ENCODE results near the gene LGALS3BP. TPM values are rescaled to one million over a fixed set of nuclear protein-coding genes. Genes with fewer than 3 reads are reported as not detected.
A peak's percentile ranks its signal among the peaks of the same experiment; 100 is the strongest.

The LGALS3BP gene
- total RNA-seq, 1 experiment from 2014 or later: 389 TPM

DNA sequence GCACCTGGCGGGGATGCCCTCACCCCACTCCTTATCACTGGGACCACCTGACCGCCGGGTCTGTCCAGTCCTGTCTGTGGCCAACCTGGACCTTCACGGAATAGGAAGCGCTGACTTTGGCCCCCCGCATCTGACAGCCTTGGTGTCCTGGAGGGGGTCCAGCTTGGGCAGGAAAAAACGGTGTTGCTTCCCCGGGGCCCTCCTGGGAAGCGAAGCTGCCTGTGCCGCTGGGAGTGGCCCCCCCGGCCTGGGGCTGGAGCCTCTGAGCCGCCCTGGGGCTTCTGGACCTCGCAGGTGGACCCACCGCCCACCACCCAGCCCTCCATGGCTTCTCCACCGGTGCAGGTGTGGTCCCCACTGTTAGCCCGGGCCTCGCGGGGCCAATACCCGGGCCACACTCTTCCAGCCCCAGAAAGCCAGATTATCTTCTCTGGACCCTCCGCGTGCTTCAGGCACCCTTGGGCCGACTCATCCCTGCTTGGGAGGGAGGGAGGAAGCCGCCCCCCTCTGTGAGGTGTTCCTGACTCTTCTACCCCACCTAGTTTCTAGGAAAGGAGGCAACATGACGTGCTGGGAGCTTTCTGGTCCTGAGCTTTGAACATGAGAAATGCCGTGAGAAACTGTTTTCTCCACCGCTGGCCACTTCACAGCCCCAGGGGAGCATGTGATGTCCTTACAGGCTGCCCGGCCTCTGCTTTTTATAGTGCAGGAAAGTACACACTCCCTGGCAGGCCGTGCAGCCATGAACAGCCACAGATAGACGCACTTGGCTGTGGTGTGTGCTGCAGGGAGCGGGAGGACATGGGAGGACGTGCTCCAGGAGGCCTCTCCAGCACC lies 45.4 kb upstream of the LGALS3BP start:
- Histone ChIP-seq H2AFZ (ENCODE audit: low read depth, low read length, poor library complexity, severe bottlenecking) (no peak overlapping the region), H3K9ac (ENCODE audit: low read length) (peak overlapping the region; percentile 60), H3K36me3 (ENCODE audit: control insufficient read depth in 1 of 2, insufficient read depth in 2 of 2, low read length in 2 of 2) (no peaks in the 10 kb centered on the region), H3K4me2 (ENCODE audit: low read length) (peak overlapping the region; percentile 82), H3K27ac (ENCODE audit: low read depth, low read length) (peak overlapping the region; percentile 29; the same call in 1 of the 2 replicates), H3K79me2 (ENCODE audit: insufficient read depth, low read length) (no peaks in the 10 kb centered on the region), H3K27me3 (ENCODE audit: insufficient read depth, low read length) (no peaks in the 10 kb centered on the region), H3K9me3 (ENCODE audit: control insufficient read depth in 1 of 2, insufficient read depth in 1 of 2, low read depth in 1 of 2, low read length in 2 of 2) (no peaks in the 10 kb centered on the region), H3K9me2 (ENCODE audit: insufficient read depth) (no peaks in the 10 kb centered on the region), H3K4me3 (replicated peaks in 1 of 2; ENCODE audit: low read depth in 1 of 2, low read length in 2 of 2) (peak overlapping the region; percentile 47 to 61), H3K4me1 (ENCODE audit: control insufficient read depth in 1 of 2, insufficient read depth in 2 of 2, low read length in 2 of 2) (peaks cover 45 to 59% of the 10 kb centered on the region in 2 experiments), H4K20me1 (ENCODE audit: insufficient read depth) (no peaks in the 10 kb centered on the region)
- ChIA-PET CTCF (no interaction called here), RAD21 (ENCODE audit: low non-redundant PET in 1 of 2, low total read pairs in 2 of 2, uncharacterized antibody in 2 of 2, unreplicated experiment in 2 of 2) (no interaction called here), POLR2A (interaction anchor here (1.6 kb wide), 1 partner anchor 15 kb away, joined by 7 read pairs; the partner anchor contains the start of gene CANT1)
- TF ChIP-seq ZBTB33 (IDR thresholded peaks at IDR 0.05; ENCODE audit: extremely low read depth, insufficient replicate concordance, low read length): no peak
- ATAC-seq (no peak), DNase-seq (ENCODE audit: low read depth, low spot score) (no peak)
- intact Hi-C loops (cut with micrococcal nuclease): no loop called here
- TSS peak; percentile 69 for BruUV-seq (replicated peaks)

GRCh38 chr17:79023886-79024771 lies 44.4 kb upstream of the LGALS3BP start, which contains the start of gene C1QTNF1:
Gene C1QTNF1 (plus strand): TSS chr17:79024169. CDS start chr17:79043969, 19,800 bp downstream.
- peak within 1 kb of the TSS; percentile 60 for H3K9ac ChIP-seq (ENCODE audit: low read length)

More at GRCh38 chr17:79023886-79024771, 44.4 kb upstream of the LGALS3BP start, which contains the start of gene C1QTNF1:
- Histone ChIP-seq H3K4me1 (ENCODE audit: control insufficient read depth in 1 of 2, insufficient read depth in 2 of 2, low read length in 2 of 2) (peaks cover 44 to 57% of the 10 kb centered on the region in 2 experiments), H3K9me3 (ENCODE audit: control insufficient read depth in 1 of 2, insufficient read depth in 1 of 2, low read depth in 1 of 2, low read length in 2 of 2) (no peaks in the 10 kb centered on the region), H3K9me2 (ENCODE audit: insufficient read depth) (no peaks in the 10 kb centered on the region), H3K36me3 (ENCODE audit: control insufficient read depth in 1 of 2, insufficient read depth in 2 of 2, low read length in 2 of 2) (no peaks in the 10 kb centered on the region), H2AFZ (ENCODE audit: low read depth, low read length, poor library complexity, severe bottlenecking) (peak within 1 kb of the TSS; percentile 53), H3K4me2 (ENCODE audit: low read length) (peak within 1 kb of the TSS; percentile 82), H3K27me3 (ENCODE audit: insufficient read depth, low read length) (no peaks in the 10 kb centered on the region), H3K79me2 (ENCODE audit: insufficient read depth, low read length) (no peaks in the 10 kb centered on the region), H3K4me3 (replicated peaks in 1 of 2; ENCODE audit: low read depth in 1 of 2, low read length in 2 of 2) (peak within 1 kb of the TSS; percentile 47 to 61), H4K20me1 (ENCODE audit: insufficient read depth) (no peaks in the 10 kb centered on the region), H3K27ac (ENCODE audit: low read depth, low read length) (peak within 1 kb of the TSS; percentile 29; the same call in 1 of the 2 replicates)
- ChIA-PET POLR2A (no interaction called here), RAD21 (ENCODE audit: low non-redundant PET in 1 of 2, low total read pairs in 2 of 2, uncharacterized antibody in 2 of 2, unreplicated experiment in 2 of 2) (no interaction called here), CTCF (no interaction called here)
- intact Hi-C loops (cut with micrococcal nuclease): no loop called here
- DNase-seq (ENCODE audit: low read depth, low spot score): no peak
- BruUV-seq (replicated peaks): no TSS peak
- peak; percentile 64 for ATAC-seq
- TF ChIP-seq CEBPB (IDR thresholded peaks at IDR 0.05; ENCODE audit: low read depth): no peak
- TF ChIP-seq SRF (IDR thresholded peaks at IDR 0.05; ENCODE audit: low read depth): no peak
- TF ChIP-seq MAX (IDR thresholded peaks at IDR 0.05): peak; percentile 69
- TF ChIP-seq, protein P1, sequence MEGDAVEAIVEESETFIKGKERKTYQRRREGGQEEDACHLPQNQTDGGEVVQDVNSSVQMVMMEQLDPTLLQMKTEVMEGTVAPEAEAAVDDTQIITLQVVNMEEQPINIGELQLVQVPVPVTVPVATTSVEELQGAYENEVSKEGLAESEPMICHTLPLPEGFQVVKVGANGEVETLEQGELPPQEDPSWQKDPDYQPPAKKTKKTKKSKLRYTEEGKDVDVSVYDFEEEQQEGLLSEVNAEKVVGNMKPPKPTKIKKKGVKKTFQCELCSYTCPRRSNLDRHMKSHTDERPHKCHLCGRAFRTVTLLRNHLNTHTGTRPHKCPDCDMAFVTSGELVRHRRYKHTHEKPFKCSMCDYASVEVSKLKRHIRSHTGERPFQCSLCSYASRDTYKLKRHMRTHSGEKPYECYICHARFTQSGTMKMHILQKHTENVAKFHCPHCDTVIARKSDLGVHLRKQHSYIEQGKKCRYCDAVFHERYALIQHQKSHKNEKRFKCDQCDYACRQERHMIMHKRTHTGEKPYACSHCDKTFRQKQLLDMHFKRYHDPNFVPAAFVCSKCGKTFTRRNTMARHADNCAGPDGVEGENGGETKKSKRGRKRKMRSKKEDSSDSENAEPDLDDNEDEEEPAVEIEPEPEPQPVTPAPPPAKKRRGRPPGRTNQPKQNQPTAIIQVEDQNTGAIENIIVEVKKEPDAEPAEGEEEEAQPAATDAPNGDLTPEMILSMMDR (IDR thresholded peaks at IDR 0.05 in 2 of 3, conservative IDR thresholded peaks at IDR 0.05 in 1 of 3; ENCODE audit: borderline replicate concordance in 1 of 3, insufficient read depth in 1 of 3, low read depth in 2 of 3, low read length in 2 of 3): peak in 2 of 3 experiments; percentile 46 to 53; a peak in 4 of 6 replicates
